DND-41 (cell line): Measurements from ENCODE around the gene F2RL1.
"Not testable (repeated sequence)": the region's sequence is repeated elsewhere in the genome, so short reads cannot be mapped to it uniquely, and the experiment has no call there.

Experiments
- ATAC-seq: fragments of 200-7000 bp; cut with Tn5 transposase; 3 replicates; pipeline ENCODE4 v1.9.1; 2021; ENCODE audit warnings: low read depth; ENCODE audit not compliant: insufficient read depth
- DNase-seq: peaks from one replicate; pipeline ENCODE4 v3.0.0-alpha.2; 2020
- H2AFZ ChIP-seq: 2 replicates; pipeline ENCODE4 v1.6.0; 2012; ENCODE audit warnings: low read depth, low read length
- H3K27ac ChIP-seq: 2 replicates; pipeline ENCODE4 v1.5.1; 2012; ENCODE audit warnings: low read length, inconsistent platforms
- H3K27me3 ChIP-seq: fragments of 200-600 bp; sonication (generic); 2 replicates; pipeline ENCODE4 v1.6.0; 2012; ENCODE audit warnings: low read length, mild to moderate bottlenecking, inconsistent platforms; ENCODE audit not compliant: insufficient read depth, poor library complexity
- H3K36me3 ChIP-seq: 2 replicates; pipeline ENCODE4 v1.5.1; 2012; ENCODE audit warnings: low read length, inconsistent platforms; ENCODE audit not compliant: insufficient read depth
- H3K4me1 ChIP-seq: 2 replicates; pipeline ENCODE4 v1.5.1; 2012; ENCODE audit warnings: mild to moderate bottlenecking, low read length; ENCODE audit not compliant: insufficient read depth
- H3K4me2 ChIP-seq: 2 replicates; pipeline ENCODE4 v1.6.0; 2012; ENCODE audit warnings: mild to moderate bottlenecking, moderate library complexity, low read length, inconsistent platforms; ENCODE audit not compliant: insufficient read depth
- H3K4me3 ChIP-seq, 2 experiments: fragments of 200-600 bp in 1 of 2; shearing (Covaris generic) in 1 of 2; 2 replicates each; pipeline ENCODE4 v1.5.1; 2012 to 2016; ENCODE audit warnings: inconsistent platforms in 2 of 2, low read length in 2 of 2, mild to moderate bottlenecking in 2 of 2, low read depth in 1 of 2, moderate library complexity in 1 of 2
- H3K79me2 ChIP-seq: 2 replicates; pipeline ENCODE4 v1.6.0; 2012; ENCODE audit warnings: low read length, inconsistent platforms; ENCODE audit not compliant: insufficient read depth
- H3K9ac ChIP-seq: 2 replicates; pipeline ENCODE4 v1.6.0; 2012; ENCODE audit warnings: low read depth, mild to moderate bottlenecking, inconsistent platforms, low read length, moderate library complexity
- H3K9me3 ChIP-seq: 2 replicates; pipeline ENCODE4 v1.5.1; 2012; ENCODE audit warnings: low read length, moderate library complexity, mild to moderate bottlenecking, inconsistent platforms; ENCODE audit not compliant: insufficient read depth, severe bottlenecking
- H4K20me1 ChIP-seq: 2 replicates; pipeline ENCODE4 v1.6.0; 2012; ENCODE audit warnings: low read length; ENCODE audit not compliant: insufficient read depth
- EZH2 ChIP-seq: IDR thresholded peaks from 3 replicates; pipeline ENCODE4 v1.6.1; 2012; ENCODE audit warnings: borderline replicate concordance, low read depth, mild to moderate bottlenecking, moderate library complexity, low read length, inconsistent platforms; ENCODE audit not compliant: severe bottlenecking
- TF ChIP-seq, protein P1 (sequence below): IDR thresholded peaks from 2 replicates; pipeline ENCODE4 v1.5.1; 2012; ENCODE audit warnings: borderline replicate concordance, low read length, moderate library complexity, mild to moderate bottlenecking; ENCODE audit not compliant: poor library complexity, severe bottlenecking; ENCODE audit errors: extremely low read depth

F2RL1 gene

DNA sequence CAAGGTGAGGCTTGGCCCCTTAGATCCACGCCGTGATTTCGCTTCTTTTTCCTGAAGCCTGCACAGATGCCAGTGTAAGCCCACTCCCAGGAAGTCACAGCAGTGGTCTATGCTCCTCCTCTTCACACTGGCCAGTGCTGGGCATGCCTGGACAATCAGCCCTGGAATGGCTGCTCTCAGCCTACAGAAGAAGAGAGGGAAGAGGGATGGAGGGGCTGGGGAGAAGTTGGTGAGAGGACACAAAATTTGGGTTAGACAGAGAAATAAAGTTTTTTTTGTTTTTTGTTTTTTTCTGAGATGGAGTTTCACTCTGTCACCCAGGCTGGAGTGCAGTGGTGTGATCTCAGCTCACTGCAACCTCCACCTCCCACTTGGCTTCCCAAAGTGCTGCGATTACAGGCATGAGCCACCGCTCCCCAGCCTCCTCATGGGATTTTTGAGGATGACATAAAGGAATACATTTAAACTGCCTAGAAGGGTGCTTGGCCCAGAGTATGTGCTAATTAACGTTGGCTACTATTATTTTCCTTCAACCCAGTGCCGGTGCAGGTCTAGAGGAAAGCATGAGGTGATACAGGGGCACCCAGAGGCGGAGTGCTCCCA, 31.8 kb downstream of the F2RL1 start:
- TF ChIP-seq, protein P1, sequence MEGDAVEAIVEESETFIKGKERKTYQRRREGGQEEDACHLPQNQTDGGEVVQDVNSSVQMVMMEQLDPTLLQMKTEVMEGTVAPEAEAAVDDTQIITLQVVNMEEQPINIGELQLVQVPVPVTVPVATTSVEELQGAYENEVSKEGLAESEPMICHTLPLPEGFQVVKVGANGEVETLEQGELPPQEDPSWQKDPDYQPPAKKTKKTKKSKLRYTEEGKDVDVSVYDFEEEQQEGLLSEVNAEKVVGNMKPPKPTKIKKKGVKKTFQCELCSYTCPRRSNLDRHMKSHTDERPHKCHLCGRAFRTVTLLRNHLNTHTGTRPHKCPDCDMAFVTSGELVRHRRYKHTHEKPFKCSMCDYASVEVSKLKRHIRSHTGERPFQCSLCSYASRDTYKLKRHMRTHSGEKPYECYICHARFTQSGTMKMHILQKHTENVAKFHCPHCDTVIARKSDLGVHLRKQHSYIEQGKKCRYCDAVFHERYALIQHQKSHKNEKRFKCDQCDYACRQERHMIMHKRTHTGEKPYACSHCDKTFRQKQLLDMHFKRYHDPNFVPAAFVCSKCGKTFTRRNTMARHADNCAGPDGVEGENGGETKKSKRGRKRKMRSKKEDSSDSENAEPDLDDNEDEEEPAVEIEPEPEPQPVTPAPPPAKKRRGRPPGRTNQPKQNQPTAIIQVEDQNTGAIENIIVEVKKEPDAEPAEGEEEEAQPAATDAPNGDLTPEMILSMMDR: no peak
- TF ChIP-seq EZH2: no peak
- peaks cover under 1% of the 10 kb centered on the region for H3K4me1 ChIP-seq
- H3K27ac ChIP-seq: no peak overlapping the region
- ATAC-seq (no peak), DNase-seq (no peak)
- H4K20me1 ChIP-seq: no peaks in the 10 kb centered on the region
- H3K4me2 ChIP-seq: no peak overlapping the region
- no peaks in the 10 kb centered on the region for H3K9me3 ChIP-seq
- no peaks in the 10 kb centered on the region for H3K79me2 ChIP-seq
- no peaks in the 10 kb centered on the region for H3K27me3 ChIP-seq
- no peaks in the 10 kb centered on the region for H3K36me3 ChIP-seq
- no peak overlapping the region for H2AFZ ChIP-seq
- H3K4me3 ChIP-seq: no peak overlapping the region
- H3K9ac ChIP-seq: no peak overlapping the region

- TF ChIP-seq, protein P1: no peak
- no peak for TF ChIP-seq EZH2
- Histone ChIP-seq H3K4me2 (no peak overlapping the region), H3K4me3 (no peak overlapping the region), H3K4me1 (peaks cover 8% of the 10 kb centered on the region), H4K20me1 (no peaks in the 10 kb centered on the region), H3K27me3 (no peaks in the 10 kb centered on the region), H3K9ac (no peak overlapping the region), H3K27ac (no peak overlapping the region), H3K9me3 (no peaks in the 10 kb centered on the region), H2AFZ (no peak overlapping the region), H3K36me3 (no peaks in the 10 kb centered on the region), H3K79me2 (no peaks in the 10 kb centered on the region)
- ATAC-seq (no peak), DNase-seq (no peak)
Observed at GRCh38 chr5:76851728-76852369, 33.0 kb downstream of the F2RL1 start.

DNA sequence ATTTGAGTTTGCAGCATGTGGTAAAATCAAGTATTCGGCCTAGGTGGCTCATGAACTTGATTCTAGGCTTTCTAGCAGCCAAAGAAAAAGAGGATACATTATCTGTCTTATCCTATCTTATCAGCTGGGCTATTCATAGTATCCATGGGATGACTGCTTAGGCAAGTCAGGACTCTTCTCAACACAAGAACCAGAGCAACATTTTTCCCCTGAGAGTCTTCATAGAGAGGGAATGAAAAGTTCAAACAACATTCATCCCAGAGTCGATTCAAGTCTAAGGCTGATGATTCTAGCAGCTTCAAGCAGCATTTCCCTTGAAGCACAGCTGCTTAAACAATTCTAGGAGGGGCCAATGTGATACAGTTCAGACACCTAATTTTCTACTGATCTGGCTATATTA, 33.9 kb downstream of the F2RL1 start:
- no peaks in the 10 kb centered on the region for H4K20me1 ChIP-seq
- no peak for TF ChIP-seq EZH2
- TF ChIP-seq, protein P1: no peak

GRCh38 chr5:76853741-76854140, 34.9 kb downstream of the F2RL1 start:
- H3K79me2 ChIP-seq, H3K36me3 ChIP-seq, H3K27me3 ChIP-seq, H3K9me3 ChIP-seq, H4K20me1 ChIP-seq, H2AFZ ChIP-seq, H3K4me1 ChIP-seq, DNase-seq, ATAC-seq, H3K4me3 ChIP-seq, H3K27ac ChIP-seq, H3K9ac ChIP-seq, H3K4me2 ChIP-seq: not testable (repeated sequence)

More for the DNA sequence above, 33.9 kb downstream of the F2RL1 start:
- Histone ChIP-seq H3K9ac (no peak overlapping the region), H2AFZ (no peak overlapping the region), H3K27ac (no peak overlapping the region), H3K4me3 (no peak overlapping the region), H3K27me3 (no peaks in the 10 kb centered on the region), H3K4me2 (no peak overlapping the region), H3K4me1 (peaks cover 8% of the 10 kb centered on the region), H3K36me3 (no peaks in the 10 kb centered on the region), H3K79me2 (no peaks in the 10 kb centered on the region), H3K9me3 (no peaks in the 10 kb centered on the region)
- ATAC-seq (no peak), DNase-seq (no peak)
